ENCODE results near the gene CMIP.

The CMIP gene

DNA sequence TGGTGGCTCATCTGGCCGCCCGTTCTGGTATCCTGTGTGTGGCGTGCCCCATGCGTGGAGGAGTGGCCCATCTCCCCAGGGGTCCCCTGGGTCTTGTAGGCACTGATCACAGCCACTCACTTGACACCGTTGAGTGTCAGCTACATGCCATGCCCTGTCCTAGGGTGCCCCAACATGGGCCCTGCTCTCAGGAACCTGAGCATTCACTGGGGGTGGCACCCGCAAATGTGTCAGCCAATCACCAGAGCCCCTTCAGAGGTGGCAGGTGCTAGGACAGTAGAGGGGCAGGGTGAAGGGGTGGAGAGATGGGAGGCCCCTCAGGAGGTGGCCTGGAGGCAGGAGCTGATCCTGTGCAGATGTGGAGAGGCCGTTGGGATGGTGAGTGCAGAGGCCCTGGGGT, 27.8 kb downstream of the CMIP start:
- Histone ChIP-seq H3K79me1 (ENCODE audit: low read length) (no peaks in the 10 kb centered on the region), H3K4me1 (ENCODE audit: control insufficient read depth in 1 of 2, insufficient read depth in 2 of 2, low read length in 2 of 2) (peaks cover 0 to 5% of the 10 kb centered on the region in 2 experiments), H3K18ac (ENCODE audit: low read length) (no peak overlapping the region), H3K23ac (ENCODE audit: low read length) (no peak overlapping the region), H3K4me3 (ENCODE audit: low read depth, low read length) (no peak overlapping the region), H3K9me3 (ENCODE audit: insufficient read depth, low read depth, low read length) (peaks cover 2% of the 10 kb centered on the region), H4K91ac (ENCODE audit: low read depth, low read length) (no peak overlapping the region), H2BK120ac (ENCODE audit: insufficient read depth, low read length, poor library complexity) (no peak overlapping the region), H3K4ac (ENCODE audit: low read depth, low read length) (peak overlapping the region; percentile 1), H2BK5ac (ENCODE audit: low read depth, low read length, poor library complexity) (no peak overlapping the region), H2AFZ (ENCODE audit: insufficient read depth, low read length, poor library complexity) (no peak overlapping the region), H3K27ac (ENCODE audit: low read depth, low read length) (no peak overlapping the region), H4K12ac (ENCODE audit: low read depth, low read length) (no peak overlapping the region), H3K4me2 (ENCODE audit: low read length) (no peak overlapping the region), H3K9ac (ENCODE audit: low read length) (no peak overlapping the region), H3K79me2 (ENCODE audit: control insufficient read depth, insufficient read depth, low read length, poor library complexity) (peaks cover 14% of the 10 kb centered on the region), H2BK12ac (ENCODE audit: low read length) (no peak overlapping the region), H4K8ac (ENCODE audit: low read depth, low read length) (no peak overlapping the region), H3K14ac (ENCODE audit: low read length) (no peak overlapping the region), H2AK5ac (ENCODE audit: low read length) (no peak overlapping the region), H3K36me3 (ENCODE audit: control insufficient read depth in 1 of 2, insufficient read depth in 2 of 2, low read length in 2 of 2) (peaks cover 26 to 28% of the 10 kb centered on the region in 2 experiments), H3K27me3 (ENCODE audit: insufficient read depth, low read length) (no peaks in the 10 kb centered on the region)
- no CpG with 5 or more reads among the region's 7 CpGs for WGBS (ENCODE audit: extremely low coverage, insufficient coverage, insufficient read length)
- no peak for DNase-seq

DNA sequence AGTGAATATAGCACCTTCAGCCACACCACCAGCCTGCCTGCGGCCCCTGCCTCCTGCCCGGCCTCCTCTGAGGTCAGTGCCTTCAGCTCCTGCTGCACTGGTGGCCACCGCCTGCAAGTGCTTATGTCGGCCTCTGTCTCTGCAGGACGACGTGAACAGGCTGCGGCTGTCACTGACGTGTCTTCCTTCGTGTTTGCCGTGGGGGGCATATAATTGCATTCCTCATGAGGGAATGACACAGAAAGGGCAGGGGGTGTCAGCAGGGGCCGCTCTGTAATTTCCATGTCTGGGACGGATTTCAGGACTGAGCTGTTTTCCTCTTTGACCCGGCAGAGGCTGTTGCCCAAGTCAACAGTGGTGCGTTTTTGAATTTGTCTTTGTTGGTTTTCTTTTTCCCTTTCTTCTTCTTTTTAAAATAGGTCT, 28.5 kb downstream of the CMIP start:
- H3K4me2 ChIP-seq (ENCODE audit: low read length), result no peak overlapping the region
- H3K18ac ChIP-seq (ENCODE audit: low read length), result no peak overlapping the region
- peaks cover 28 to 32% of the 10 kb centered on the region in 2 experiments for H3K36me3 ChIP-seq (ENCODE audit: control insufficient read depth in 1 of 2, insufficient read depth in 2 of 2, low read length in 2 of 2)
- H3K4me3 ChIP-seq (ENCODE audit: low read depth, low read length), result no peak overlapping the region
- H3K4me1 ChIP-seq (ENCODE audit: control insufficient read depth in 1 of 2, insufficient read depth in 2 of 2, low read length in 2 of 2), result peaks cover 0 to 8% of the 10 kb centered on the region in 2 experiments
- H3K79me1 ChIP-seq (ENCODE audit: low read length), result no peaks in the 10 kb centered on the region
- no peak overlapping the region for H2BK120ac ChIP-seq (ENCODE audit: insufficient read depth, low read length, poor library complexity)
- peaks cover 12% of the 10 kb centered on the region for H3K79me2 ChIP-seq (ENCODE audit: control insufficient read depth, insufficient read depth, low read length, poor library complexity)
- H3K9me3 ChIP-seq (ENCODE audit: insufficient read depth, low read depth, low read length), result peaks cover 2% of the 10 kb centered on the region
- H2AFZ ChIP-seq (ENCODE audit: insufficient read depth, low read length, poor library complexity), result no peak overlapping the region
- H3K23ac ChIP-seq (ENCODE audit: low read length), result no peak overlapping the region
- no peak overlapping the region for H3K9ac ChIP-seq (ENCODE audit: low read length)
- no peak overlapping the region for H4K8ac ChIP-seq (ENCODE audit: low read depth, low read length)
- no peak overlapping the region for H2BK5ac ChIP-seq (ENCODE audit: low read depth, low read length, poor library complexity)
- no peak overlapping the region for H4K91ac ChIP-seq (ENCODE audit: low read depth, low read length)
- H3K4ac ChIP-seq (ENCODE audit: low read depth, low read length), result no peak overlapping the region
- no peak overlapping the region for H2BK12ac ChIP-seq (ENCODE audit: low read length)
- no CpG with 5 or more reads among the region's 14 CpGs for WGBS (ENCODE audit: extremely low coverage, insufficient coverage, insufficient read length)
- H3K27me3 ChIP-seq (ENCODE audit: insufficient read depth, low read length), result no peaks in the 10 kb centered on the region
- DNase-seq, result no peak
- no peak overlapping the region for H3K14ac ChIP-seq (ENCODE audit: low read length)
- no peak overlapping the region for H4K12ac ChIP-seq (ENCODE audit: low read depth, low read length)
- no peak overlapping the region for H3K27ac ChIP-seq (ENCODE audit: low read depth, low read length)
- H2AK5ac ChIP-seq (ENCODE audit: low read length), result no peak overlapping the region

DNA sequence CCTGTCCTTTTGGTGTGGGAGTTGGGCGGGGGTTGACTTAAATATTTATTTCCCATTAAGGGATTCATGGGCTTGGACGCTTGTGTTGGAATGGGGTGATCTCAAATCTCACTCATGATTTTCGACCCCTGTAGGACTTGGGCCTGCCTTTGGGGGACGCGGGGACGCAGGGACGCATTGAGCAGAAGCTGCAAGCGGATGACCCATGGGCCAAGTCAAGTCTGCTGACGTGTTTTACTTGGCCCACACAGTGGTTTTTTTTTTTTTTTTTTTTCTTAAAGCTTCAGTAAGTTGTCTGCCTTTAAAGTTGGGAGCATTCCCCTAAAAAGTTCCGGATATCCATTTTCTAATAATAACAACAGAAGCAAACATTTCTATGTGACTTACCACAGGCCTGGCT, 28.9 kb downstream of the CMIP start:
- Histone ChIP-seq H2BK5ac (ENCODE audit: low read depth, low read length, poor library complexity) (no peak overlapping the region), H2BK12ac (ENCODE audit: low read length) (no peak overlapping the region), H4K8ac (ENCODE audit: low read depth, low read length) (no peak overlapping the region), H3K79me1 (ENCODE audit: low read length) (no peaks in the 10 kb centered on the region), H3K14ac (ENCODE audit: low read length) (no peak overlapping the region), H3K9ac (ENCODE audit: low read length) (no peak overlapping the region), H4K12ac (ENCODE audit: low read depth, low read length) (no peak overlapping the region), H2AK5ac (ENCODE audit: low read length) (no peak overlapping the region), H4K91ac (ENCODE audit: low read depth, low read length) (no peak overlapping the region), H3K27ac (ENCODE audit: low read depth, low read length) (no peak overlapping the region), H2AFZ (ENCODE audit: insufficient read depth, low read length, poor library complexity) (no peak overlapping the region), H3K36me3 (ENCODE audit: control insufficient read depth in 1 of 2, insufficient read depth in 2 of 2, low read length in 2 of 2) (peaks cover 28 to 32% of the 10 kb centered on the region in 2 experiments), H3K4me3 (ENCODE audit: low read depth, low read length) (no peak overlapping the region), H3K23ac (ENCODE audit: low read length) (no peak overlapping the region), H3K9me3 (ENCODE audit: insufficient read depth, low read depth, low read length) (peaks cover 2% of the 10 kb centered on the region), H3K4me2 (ENCODE audit: low read length) (no peak overlapping the region), H3K79me2 (ENCODE audit: control insufficient read depth, insufficient read depth, low read length, poor library complexity) (peaks cover 10% of the 10 kb centered on the region), H3K18ac (ENCODE audit: low read length) (no peak overlapping the region), H3K27me3 (ENCODE audit: insufficient read depth, low read length) (no peaks in the 10 kb centered on the region), H3K4ac (ENCODE audit: low read depth, low read length) (peak overlapping the region; percentile 23), H3K4me1 (ENCODE audit: control insufficient read depth in 1 of 2, insufficient read depth in 2 of 2, low read length in 2 of 2) (peaks cover 0 to 8% of the 10 kb centered on the region in 2 experiments), H2BK120ac (ENCODE audit: insufficient read depth, low read length, poor library complexity) (no peak overlapping the region)
- WGBS (ENCODE audit: extremely low coverage, insufficient coverage, insufficient read length), result no CpG with 5 or more reads among the region's 10 CpGs
- no peak for DNase-seq

DNA sequence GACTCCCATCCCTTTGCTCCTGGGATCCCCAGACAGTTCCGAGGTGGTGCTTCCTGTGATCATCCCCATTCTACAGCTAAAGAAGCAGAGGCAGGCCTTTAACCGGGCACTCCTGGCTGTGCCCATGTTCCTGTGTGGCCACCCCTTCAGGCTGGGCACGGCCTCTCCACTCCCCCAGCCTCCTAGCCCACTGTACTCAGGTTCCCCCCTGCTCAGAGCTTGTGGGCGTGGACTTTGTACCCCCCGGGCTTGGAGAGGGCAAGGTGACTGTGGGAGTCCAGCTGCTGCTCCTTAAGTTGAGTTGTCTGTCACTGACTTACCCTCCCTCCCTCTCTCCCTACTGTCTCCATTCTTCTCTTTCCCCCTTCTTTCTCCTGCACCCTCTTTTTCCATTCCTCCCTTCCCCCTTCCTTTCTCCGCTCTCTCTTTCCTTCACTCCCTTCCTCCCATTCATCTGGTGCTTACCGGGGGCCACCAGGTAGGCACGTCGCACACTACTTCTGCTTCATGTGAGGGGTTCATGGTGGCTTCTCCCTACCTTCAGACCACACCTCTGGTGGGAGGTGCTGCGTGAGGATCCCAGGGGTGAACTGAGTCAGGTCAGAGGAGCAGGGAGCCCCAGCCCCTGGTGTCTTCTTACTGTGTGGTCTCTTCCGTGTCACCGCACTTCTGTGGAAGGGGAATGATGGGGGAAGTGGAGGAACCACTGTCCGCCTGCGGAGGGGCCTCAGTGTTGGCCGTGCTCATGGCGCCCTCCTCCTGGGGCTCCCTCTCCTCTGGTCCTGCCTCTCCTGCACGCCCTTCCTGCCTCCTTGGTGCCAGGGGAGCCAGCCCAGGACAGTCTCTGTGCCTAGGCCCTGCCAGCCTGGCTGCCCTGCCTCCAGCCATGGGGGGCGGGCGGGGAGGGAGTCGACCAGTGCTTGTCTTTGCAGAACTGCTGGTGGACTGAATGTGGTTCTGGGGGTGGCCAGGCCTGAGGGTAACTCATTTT, 29.7 kb downstream of the CMIP start:
- Histone ChIP-seq H3K36me3 (ENCODE audit: control insufficient read depth in 1 of 2, insufficient read depth in 2 of 2, low read length in 2 of 2) (peaks cover 28 to 32% of the 10 kb centered on the region in 2 experiments), H2AK5ac (ENCODE audit: low read length) (no peak overlapping the region), H3K4me2 (ENCODE audit: low read length) (no peak overlapping the region), H2BK12ac (ENCODE audit: low read length) (no peak overlapping the region), H4K91ac (ENCODE audit: low read depth, low read length) (no peak overlapping the region), H3K23ac (ENCODE audit: low read length) (no peak overlapping the region), H3K27me3 (ENCODE audit: insufficient read depth, low read length) (no peaks in the 10 kb centered on the region), H4K8ac (ENCODE audit: low read depth, low read length) (no peak overlapping the region), H3K4me1 (ENCODE audit: control insufficient read depth in 1 of 2, insufficient read depth in 2 of 2, low read length in 2 of 2) (peaks cover 0 to 8% of the 10 kb centered on the region in 2 experiments), H3K18ac (ENCODE audit: low read length) (no peak overlapping the region), H3K9me3 (ENCODE audit: insufficient read depth, low read depth, low read length) (peaks cover 2% of the 10 kb centered on the region), H3K9ac (ENCODE audit: low read length) (no peak overlapping the region), H3K4me3 (ENCODE audit: low read depth, low read length) (no peak overlapping the region), H4K12ac (ENCODE audit: low read depth, low read length) (no peak overlapping the region), H2BK5ac (ENCODE audit: low read depth, low read length, poor library complexity) (no peak overlapping the region), H3K79me2 (ENCODE audit: control insufficient read depth, insufficient read depth, low read length, poor library complexity) (peaks cover 8% of the 10 kb centered on the region), H3K27ac (ENCODE audit: low read depth, low read length) (no peak overlapping the region), H2AFZ (ENCODE audit: insufficient read depth, low read length, poor library complexity) (no peak overlapping the region), H3K4ac (ENCODE audit: low read depth, low read length) (peak overlapping the region; percentile 25), H2BK120ac (ENCODE audit: insufficient read depth, low read length, poor library complexity) (no peak overlapping the region), H3K14ac (ENCODE audit: low read length) (no peak overlapping the region), H3K79me1 (ENCODE audit: low read length) (no peaks in the 10 kb centered on the region)
- WGBS (ENCODE audit: extremely low coverage, insufficient coverage, insufficient read length), result 91% methylated on average over 1 of the region's 20 CpGs
- no peak for DNase-seq

Data from trophoblast cell (in vitro differentiated cells and primary cell).